MM.1S (cell line): ENCODE measurements around the gene KIRREL3.

ENCODE experiments used
- EZH2 ChIP-seq: fragments of 300-600 bp; sonication (generic); optimal IDR thresholded peaks from 2 replicates; pipeline ENCODE3; 2017; ENCODE audit warnings: low read depth, mild to moderate bottlenecking, antibody characterized with exemption, low read length, mixed read lengths
- EZH2phosphoT487 ChIP-seq: fragments of 300-600 bp; sonication (generic); IDR thresholded peaks from 2 replicates; pipeline ENCODE4 v1.6.1; 2018; ENCODE audit warnings: antibody characterized with exemption, low read length
- TF ChIP-seq, protein P1 (sequence below): fragments of 300-600 bp; sonication (generic); IDR thresholded peaks from 2 replicates; pipeline ENCODE4 v1.5.1; 2016; ENCODE audit warnings: antibody characterized with exemption, low read length, mixed read lengths

- TF ChIP-seq, protein P1, sequence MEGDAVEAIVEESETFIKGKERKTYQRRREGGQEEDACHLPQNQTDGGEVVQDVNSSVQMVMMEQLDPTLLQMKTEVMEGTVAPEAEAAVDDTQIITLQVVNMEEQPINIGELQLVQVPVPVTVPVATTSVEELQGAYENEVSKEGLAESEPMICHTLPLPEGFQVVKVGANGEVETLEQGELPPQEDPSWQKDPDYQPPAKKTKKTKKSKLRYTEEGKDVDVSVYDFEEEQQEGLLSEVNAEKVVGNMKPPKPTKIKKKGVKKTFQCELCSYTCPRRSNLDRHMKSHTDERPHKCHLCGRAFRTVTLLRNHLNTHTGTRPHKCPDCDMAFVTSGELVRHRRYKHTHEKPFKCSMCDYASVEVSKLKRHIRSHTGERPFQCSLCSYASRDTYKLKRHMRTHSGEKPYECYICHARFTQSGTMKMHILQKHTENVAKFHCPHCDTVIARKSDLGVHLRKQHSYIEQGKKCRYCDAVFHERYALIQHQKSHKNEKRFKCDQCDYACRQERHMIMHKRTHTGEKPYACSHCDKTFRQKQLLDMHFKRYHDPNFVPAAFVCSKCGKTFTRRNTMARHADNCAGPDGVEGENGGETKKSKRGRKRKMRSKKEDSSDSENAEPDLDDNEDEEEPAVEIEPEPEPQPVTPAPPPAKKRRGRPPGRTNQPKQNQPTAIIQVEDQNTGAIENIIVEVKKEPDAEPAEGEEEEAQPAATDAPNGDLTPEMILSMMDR = no peak
- TF ChIP-seq EZH2phosphoT487 (no peak), EZH2 (no peak)
These were observed 389.1 kb downstream of the KIRREL3 start for GRCh38 chr11:126611438-126611837.
